ENCODE measurements around the gene MC2R. TPM values are rescaled to one million over a fixed set of nuclear protein-coding genes. Genes with fewer than 3 reads are reported as not detected.

MC2R gene
- total RNA-seq, 1 experiment from 2014 or later, result not detected

- Histone ChIP-seq H3K27ac (ENCODE audit: low read depth, low read length) (no peak overlapping the region), H3K4me2 (ENCODE audit: low read length) (no peak overlapping the region), H2AFZ (ENCODE audit: low read depth, low read length, poor library complexity, severe bottlenecking) (no peak overlapping the region), H3K79me2 (ENCODE audit: insufficient read depth, low read length) (no peaks in the 10 kb centered on the region), H3K9me2 (ENCODE audit: insufficient read depth) (no peaks in the 10 kb centered on the region), H3K36me3 (ENCODE audit: control insufficient read depth in 1 of 2, insufficient read depth in 2 of 2, low read length in 2 of 2) (no peaks in the 10 kb centered on the region), H3K9ac (ENCODE audit: low read length) (no peak overlapping the region), H3K27me3 (ENCODE audit: insufficient read depth, low read length) (no peaks in the 10 kb centered on the region), H3K4me3 (replicated peaks in 1 of 2; ENCODE audit: low read depth in 1 of 2, low read length in 2 of 2) (no peak overlapping the region), H3K9me3 (ENCODE audit: control insufficient read depth in 1 of 2, insufficient read depth in 1 of 2, low read depth in 1 of 2, low read length in 2 of 2) (no peaks in the 10 kb centered on the region), H4K20me1 (ENCODE audit: insufficient read depth) (no peaks in the 10 kb centered on the region), H3K4me1 (ENCODE audit: control insufficient read depth in 1 of 2, insufficient read depth in 2 of 2, low read length in 2 of 2) (no peaks in the 10 kb centered on the region)
- DNase-seq (ENCODE audit: low read depth, low spot score), result no peak
- ChIA-PET CTCF (no interaction called here), POLR2A (no interaction called here), RAD21 (ENCODE audit: low non-redundant PET in 1 of 2, low total read pairs in 2 of 2, uncharacterized antibody in 2 of 2, unreplicated experiment in 2 of 2) (no interaction called here)
- TF ChIP-seq SIN3A (IDR thresholded peaks at IDR 0.05; ENCODE audit: low read depth) (no peak), SRF (IDR thresholded peaks at IDR 0.05; ENCODE audit: low read depth) (no peak), FOSL1 (IDR thresholded peaks at IDR 0.05; ENCODE audit: low read depth) (no peak), EGR1 (IDR thresholded peaks at IDR 0.05; ENCODE audit: low read depth) (no peak), MAX (IDR thresholded peaks at IDR 0.05) (no peak), POLR2A (IDR thresholded peaks at IDR 0.05; ENCODE audit: borderline replicate concordance, extremely low read depth, insufficient read depth, insufficient read length) (no peak), YY1 (IDR thresholded peaks at IDR 0.05; ENCODE audit: extremely low read depth, insufficient replicate concordance, low read depth, low read length) (no peak), RAD21 (IDR thresholded peaks at IDR 0.05; ENCODE audit: low read depth) (no peak), EZH2 (IDR thresholded peaks at IDR 0.05) (no peak), POLR2AphosphoS5 (IDR thresholded peaks at IDR 0.05; ENCODE audit: low read depth, low read length) (no peak), CBX3 (IDR thresholded peaks at IDR 0.05; ENCODE audit: low read depth) (no peak), ELF1 (IDR thresholded peaks at IDR 0.05; ENCODE audit: borderline replicate concordance, low read depth) (no peak)
- TF ChIP-seq, protein P1, sequence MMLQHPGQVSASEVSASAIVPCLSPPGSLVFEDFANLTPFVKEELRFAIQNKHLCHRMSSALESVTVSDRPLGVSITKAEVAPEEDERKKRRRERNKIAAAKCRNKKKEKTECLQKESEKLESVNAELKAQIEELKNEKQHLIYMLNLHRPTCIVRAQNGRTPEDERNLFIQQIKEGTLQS (IDR thresholded peaks at IDR 0.05), result no peak
- TF ChIP-seq, protein P2, sequence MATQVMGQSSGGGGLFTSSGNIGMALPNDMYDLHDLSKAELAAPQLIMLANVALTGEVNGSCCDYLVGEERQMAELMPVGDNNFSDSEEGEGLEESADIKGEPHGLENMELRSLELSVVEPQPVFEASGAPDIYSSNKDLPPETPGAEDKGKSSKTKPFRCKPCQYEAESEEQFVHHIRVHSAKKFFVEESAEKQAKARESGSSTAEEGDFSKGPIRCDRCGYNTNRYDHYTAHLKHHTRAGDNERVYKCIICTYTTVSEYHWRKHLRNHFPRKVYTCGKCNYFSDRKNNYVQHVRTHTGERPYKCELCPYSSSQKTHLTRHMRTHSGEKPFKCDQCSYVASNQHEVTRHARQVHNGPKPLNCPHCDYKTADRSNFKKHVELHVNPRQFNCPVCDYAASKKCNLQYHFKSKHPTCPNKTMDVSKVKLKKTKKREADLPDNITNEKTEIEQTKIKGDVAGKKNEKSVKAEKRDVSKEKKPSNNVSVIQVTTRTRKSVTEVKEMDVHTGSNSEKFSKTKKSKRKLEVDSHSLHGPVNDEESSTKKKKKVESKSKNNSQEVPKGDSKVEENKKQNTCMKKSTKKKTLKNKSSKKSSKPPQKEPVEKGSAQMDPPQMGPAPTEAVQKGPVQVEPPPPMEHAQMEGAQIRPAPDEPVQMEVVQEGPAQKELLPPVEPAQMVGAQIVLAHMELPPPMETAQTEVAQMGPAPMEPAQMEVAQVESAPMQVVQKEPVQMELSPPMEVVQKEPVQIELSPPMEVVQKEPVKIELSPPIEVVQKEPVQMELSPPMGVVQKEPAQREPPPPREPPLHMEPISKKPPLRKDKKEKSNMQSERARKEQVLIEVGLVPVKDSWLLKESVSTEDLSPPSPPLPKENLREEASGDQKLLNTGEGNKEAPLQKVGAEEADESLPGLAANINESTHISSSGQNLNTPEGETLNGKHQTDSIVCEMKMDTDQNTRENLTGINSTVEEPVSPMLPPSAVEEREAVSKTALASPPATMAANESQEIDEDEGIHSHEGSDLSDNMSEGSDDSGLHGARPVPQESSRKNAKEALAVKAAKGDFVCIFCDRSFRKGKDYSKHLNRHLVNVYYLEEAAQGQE (IDR thresholded peaks at IDR 0.05; ENCODE audit: low read depth), result no peak
- no peak for ATAC-seq
- intact Hi-C loops (cut with micrococcal nuclease), result no loop called here
- BruUV-seq (replicated peaks), result no TSS peak
These were observed 28.0 kb upstream of the MC2R start for GRCh38 chr18:13943338-13943737.
